ENCODE results near the gene PPFIBP1. TPM values are rescaled to one million over a fixed set of nuclear protein-coding genes. Genes with fewer than 3 reads are reported as not detected.
A peak's percentile ranks its signal among the peaks of the same experiment; 100 is the strongest.

PPFIBP1 gene
- total RNA-seq, 3 donors from 2014 or later, result 37.0 to 79.4 (median 40.4) TPM

DNA sequence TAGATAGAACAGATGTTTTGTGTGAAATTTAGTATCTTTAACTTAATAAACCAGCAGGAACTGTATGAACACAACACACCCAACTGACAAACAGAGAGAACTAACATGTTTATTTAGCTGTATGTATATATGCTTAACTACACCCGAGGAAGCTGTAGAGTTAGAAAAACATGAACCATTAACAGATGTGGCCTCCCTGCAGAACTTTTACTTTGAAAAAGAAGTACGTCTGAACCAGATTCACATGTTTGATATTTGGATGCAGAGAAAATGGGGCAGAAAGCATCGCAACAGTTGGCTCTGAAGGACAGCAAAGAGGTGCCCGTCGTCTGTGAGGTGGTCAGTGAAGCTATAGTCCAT, 172.3 kb downstream of the PPFIBP1 start, which contains the start of gene REP15:
Gene REP15, plus strand, starts transcription at position 155 of the 360 bp plus-strand sequence. Its CDS starts 116 bp downstream, at position 271.
- TF ChIP-seq, protein P1, sequence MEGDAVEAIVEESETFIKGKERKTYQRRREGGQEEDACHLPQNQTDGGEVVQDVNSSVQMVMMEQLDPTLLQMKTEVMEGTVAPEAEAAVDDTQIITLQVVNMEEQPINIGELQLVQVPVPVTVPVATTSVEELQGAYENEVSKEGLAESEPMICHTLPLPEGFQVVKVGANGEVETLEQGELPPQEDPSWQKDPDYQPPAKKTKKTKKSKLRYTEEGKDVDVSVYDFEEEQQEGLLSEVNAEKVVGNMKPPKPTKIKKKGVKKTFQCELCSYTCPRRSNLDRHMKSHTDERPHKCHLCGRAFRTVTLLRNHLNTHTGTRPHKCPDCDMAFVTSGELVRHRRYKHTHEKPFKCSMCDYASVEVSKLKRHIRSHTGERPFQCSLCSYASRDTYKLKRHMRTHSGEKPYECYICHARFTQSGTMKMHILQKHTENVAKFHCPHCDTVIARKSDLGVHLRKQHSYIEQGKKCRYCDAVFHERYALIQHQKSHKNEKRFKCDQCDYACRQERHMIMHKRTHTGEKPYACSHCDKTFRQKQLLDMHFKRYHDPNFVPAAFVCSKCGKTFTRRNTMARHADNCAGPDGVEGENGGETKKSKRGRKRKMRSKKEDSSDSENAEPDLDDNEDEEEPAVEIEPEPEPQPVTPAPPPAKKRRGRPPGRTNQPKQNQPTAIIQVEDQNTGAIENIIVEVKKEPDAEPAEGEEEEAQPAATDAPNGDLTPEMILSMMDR (IDR thresholded peaks at IDR 0.05), result no peak
- H3K4me3 ChIP-seq, result no peak within 1 kb of the TSS
- no peaks in the 10 kb centered on the region for H3K9me3 ChIP-seq
- H3K4me1 ChIP-seq (ENCODE audit: low read depth), result no peaks in the 10 kb centered on the region
- DNase-seq (no peak), ATAC-seq (peak; percentile 92)
- H3K36me3 ChIP-seq (ENCODE audit: low read depth), result no peaks in the 10 kb centered on the region
- intact Hi-C loops (cut with DNase I, micrococcal nuclease), result no loop called here

DNA sequence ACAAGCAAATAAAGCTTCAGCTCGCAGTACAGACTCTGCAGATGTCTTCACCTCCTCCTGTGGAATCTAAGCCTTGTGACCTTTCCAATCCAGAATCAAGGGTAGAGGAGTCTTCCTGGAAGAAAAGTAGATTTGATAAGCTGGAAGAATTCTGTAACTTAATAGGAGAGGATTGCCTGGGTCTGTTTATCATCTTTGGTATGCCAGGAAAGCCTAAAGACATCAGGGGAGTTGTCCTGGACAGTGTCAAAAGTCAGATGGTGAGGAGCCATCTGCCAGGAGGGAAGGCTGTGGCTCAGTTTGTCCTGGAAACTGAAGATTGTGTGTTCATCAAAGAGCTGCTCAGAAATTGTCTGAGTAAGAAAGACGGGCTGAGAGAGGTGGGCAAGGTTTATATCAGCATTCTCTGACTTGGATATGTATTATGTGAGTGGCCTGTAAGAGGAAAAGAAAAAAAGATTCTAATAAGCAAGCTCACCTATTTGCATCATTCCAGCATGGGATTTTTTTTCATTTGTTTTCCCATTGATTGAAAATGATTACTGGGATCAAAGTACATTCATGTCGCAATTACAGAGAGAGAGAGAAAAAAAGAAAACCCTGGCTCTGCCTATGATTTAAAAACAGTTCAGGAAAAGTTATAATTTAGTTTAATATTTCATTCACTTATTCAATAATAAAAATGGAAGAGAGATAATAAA, 173.0 kb downstream of the PPFIBP1 start:
- H3K9me3 ChIP-seq, result no peaks in the 10 kb centered on the region
- intact Hi-C loops (cut with DNase I, micrococcal nuclease), result no loop called here
- no peak for DNase-seq
- ATAC-seq, result peak; percentile 33
- H3K4me3 ChIP-seq, result no peak overlapping the region
- H3K36me3 ChIP-seq (ENCODE audit: low read depth), result no peaks in the 10 kb centered on the region
- no peaks in the 10 kb centered on the region for H3K4me1 ChIP-seq (ENCODE audit: low read depth)
- TF ChIP-seq, protein P1 (IDR thresholded peaks at IDR 0.05), result no peak

DNA sequence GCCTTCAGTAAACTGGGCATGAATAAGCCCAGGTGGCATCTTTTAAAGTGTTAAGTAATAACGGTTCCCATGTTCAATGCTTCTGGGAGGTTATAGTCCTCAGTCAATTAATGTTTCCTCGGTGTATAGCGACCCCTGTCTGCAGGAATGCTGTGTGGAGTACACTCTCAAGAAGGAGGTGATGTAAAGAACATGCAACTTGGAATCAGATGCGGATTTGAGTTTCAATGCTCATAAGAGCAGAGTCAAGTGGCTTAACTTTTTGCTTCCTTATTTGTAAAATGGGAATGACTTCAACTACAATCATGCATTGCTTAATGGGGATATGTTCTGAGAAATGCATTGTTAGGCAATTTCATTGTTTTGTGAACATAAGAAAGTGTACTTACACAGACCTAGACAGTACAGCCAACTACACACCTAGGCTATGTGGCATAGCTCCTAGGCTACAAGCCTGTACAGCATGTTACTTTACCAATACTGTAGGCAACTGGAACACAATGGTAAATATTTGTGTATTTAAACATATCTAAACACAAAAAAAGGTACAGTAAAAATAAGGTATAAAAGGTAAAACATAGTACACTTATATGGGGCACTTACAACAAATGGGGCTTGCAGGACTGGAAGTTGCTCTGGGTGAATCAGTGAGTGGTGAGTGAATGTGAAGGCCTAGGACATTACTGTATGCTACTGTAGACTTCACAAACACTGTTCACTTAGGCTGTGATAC, 179.9 kb downstream of the PPFIBP1 start:
- intact Hi-C loops (cut with DNase I, micrococcal nuclease), result no loop called here
- H3K9me3 ChIP-seq, result no peaks in the 10 kb centered on the region
- no peaks in the 10 kb centered on the region for H3K36me3 ChIP-seq (ENCODE audit: low read depth)
- peak in 2 of 3 donors; percentile 57 to 98 for DNase-seq
- ATAC-seq, result peak; percentile 91
- H3K4me3 ChIP-seq, result no peak overlapping the region
- H3K4me1 ChIP-seq (ENCODE audit: low read depth), result no peaks in the 10 kb centered on the region
- TF ChIP-seq, protein P1 (IDR thresholded peaks at IDR 0.05), result peak; percentile 65

DNA sequence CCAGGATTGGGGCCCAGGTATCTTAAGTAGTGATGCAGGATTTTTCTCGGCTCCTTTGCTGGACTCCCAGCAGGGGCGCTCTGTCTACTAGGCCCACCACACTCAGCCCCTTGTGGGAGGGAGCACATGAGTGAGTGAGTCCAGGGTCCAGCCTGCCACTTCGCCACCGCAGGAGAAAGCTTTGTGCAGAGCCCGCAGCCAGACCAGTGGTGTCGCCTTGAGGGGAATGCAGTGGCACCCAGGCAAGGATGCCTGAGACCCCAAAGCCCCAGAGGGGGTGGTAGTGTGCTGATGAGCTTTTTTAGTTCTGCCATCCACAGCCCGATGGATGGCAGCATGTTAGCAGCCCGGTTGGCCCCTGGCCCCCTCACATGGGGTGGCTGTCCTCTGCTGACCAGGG, 181.3 kb downstream of the PPFIBP1 start:
- Histone ChIP-seq H3K9me3 (no peaks in the 10 kb centered on the region), H3K4me1 (ENCODE audit: low read depth) (no peaks in the 10 kb centered on the region), H3K4me3 (no peak overlapping the region), H3K36me3 (ENCODE audit: low read depth) (no peaks in the 10 kb centered on the region)
- TF ChIP-seq, protein P1 (IDR thresholded peaks at IDR 0.05), result no peak
- DNase-seq, result no peak
- ATAC-seq, result no peak
- intact Hi-C loops (cut with DNase I, micrococcal nuclease), result no loop called here

DNA sequence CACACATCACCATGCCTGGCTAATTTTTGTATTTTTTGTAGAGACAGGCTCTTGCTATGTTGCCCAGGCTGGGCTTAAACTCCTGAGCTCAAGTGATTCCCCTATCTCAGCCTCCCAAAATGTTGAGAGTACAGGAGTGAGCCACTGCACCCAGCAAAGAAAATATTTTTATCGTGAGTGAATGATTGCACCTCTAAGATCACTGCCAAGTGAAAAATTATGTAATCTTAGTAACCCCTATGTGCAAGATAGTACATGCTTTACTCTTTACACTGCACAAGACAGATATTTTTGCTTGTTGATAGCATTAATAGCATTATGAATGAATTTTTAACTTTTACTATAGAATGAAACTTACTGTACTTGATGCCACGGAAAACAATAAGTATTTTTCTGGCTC, 183.2 kb downstream of the PPFIBP1 start:
- no peak overlapping the region for H3K4me3 ChIP-seq
- DNase-seq (no peak), ATAC-seq (no peak)
- H3K36me3 ChIP-seq (ENCODE audit: low read depth), result no peaks in the 10 kb centered on the region
- no peaks in the 10 kb centered on the region for H3K9me3 ChIP-seq
- intact Hi-C loops (cut with DNase I, micrococcal nuclease), result no loop called here
- H3K4me1 ChIP-seq (ENCODE audit: low read depth), result no peaks in the 10 kb centered on the region
- TF ChIP-seq, protein P1 (IDR thresholded peaks at IDR 0.05), result no peak

All from mucosa of descending colon (tissue), 3 donors.